ENCODE measurements around the gene TRAF4. TPM values are rescaled to one million over a fixed set of nuclear protein-coding genes. Genes with fewer than 3 reads are reported as not detected.
"Not testable (repeated sequence)": the region's sequence is repeated elsewhere in the genome, so short reads cannot be mapped to it uniquely, and the experiment has no call there.

TRAF4 gene
- total RNA-seq, 2 experiments from 2014 or later: 55.3 to 57.2 TPM

- H3K27ac Mint-ChIP-seq: peak overlapping the region; percentile 64
- H3K4me1 Mint-ChIP-seq: peaks cover 43% of the 10 kb centered on the region
- peak overlapping the region; percentile 44 for H3K4me3 Mint-ChIP-seq
- peaks cover 25% of the 10 kb centered on the region for H3K27me3 Mint-ChIP-seq
- ChIA-PET CTCF (interaction anchor here (1.5 to 1.7 kb wide), 2 partner anchors 46 to 119 kb away, joined by 3 to 8 read pairs; no protein-coding TSS in a partner anchor), POLR2A (interaction anchor here (1.0 to 15.7 kb wide), 7 partner anchors 10 to 264 kb away, joined by 3 to 426 read pairs (median 31); partner anchors contain the start of genes BLTP2, NEK8, PHF12 and SDF2)
- no peak for DNase-seq
- H3K36me3 Mint-ChIP-seq (ENCODE audit: low read depth): peaks cover 37% of the 10 kb centered on the region
- H3K9me3 Mint-ChIP-seq: no peaks in the 10 kb centered on the region
Observed at GRCh38 chr17:28718333-28719020, 25.3 kb upstream of the TRAF4 start.

GRCh38 chr17:28719021-28719433 is 24.8 kb upstream of the TRAF4 start:
- Mint-ChIP-seq H3K9me3 (no peaks in the 10 kb centered on the region), H3K4me3 (peak overlapping the region; percentile 97), H3K27ac (peak overlapping the region; percentile 97), H3K4me1 (peaks cover 49% of the 10 kb centered on the region), H3K27me3 (peaks cover 25% of the 10 kb centered on the region), H3K36me3 (ENCODE audit: low read depth) (peaks cover 43% of the 10 kb centered on the region)
- CTCF ChIA-PET: interaction anchor here (0.6 to 2.4 kb wide), 21 partner anchors 7 to 398 kb away, joined by 3 to 20 read pairs (median 5); partner anchors contain the start of genes ALDOC, BLTP2, IFT20 and NEK8
- POLR2A ChIA-PET: interaction anchor here (0.6 to 15.7 kb wide), 20 partner anchors 8 to 264 kb away, joined by 3 to 426 read pairs (median 6); partner anchors contain the start of genes BLTP2, FAM222B, FLOT2 and NEK8
- DNase-seq: no peak

- H3K4me3 Mint-ChIP-seq: peak overlapping the region; percentile 97
- no peaks in the 10 kb centered on the region for H3K9me3 Mint-ChIP-seq
- ChIA-PET CTCF (interaction anchor here (0.6 to 2.4 kb wide), 17 partner anchors 8 to 914 kb away, joined by 3 to 20 read pairs (median 6); partner anchors contain the start of genes ALDOC, BLTP2, NEK8 and PHF12), POLR2A (interaction anchor here (0.8 to 15.7 kb wide), 23 partner anchors 8 to 897 kb away, joined by 3 to 426 read pairs (median 4); partner anchors contain the start of genes BLTP2, FAM222B, FLOT2 and NEK8)
- H3K27ac Mint-ChIP-seq: peak overlapping the region; percentile 97
- H3K36me3 Mint-ChIP-seq (ENCODE audit: low read depth): peaks cover 57% of the 10 kb centered on the region
- peak; percentile 51 for DNase-seq
- H3K27me3 Mint-ChIP-seq: peaks cover 17% of the 10 kb centered on the region
- peaks cover 63% of the 10 kb centered on the region for H3K4me1 Mint-ChIP-seq
Observed at GRCh38 chr17:28720247-28720996, 23.4 kb upstream of the TRAF4 start.

GRCh38 chr17:28720997-28721329 is 22.8 kb upstream of the TRAF4 start:
- Mint-ChIP-seq H3K36me3 (ENCODE audit: low read depth) (peaks cover 59% of the 10 kb centered on the region), H3K27ac (peak overlapping the region; percentile 97), H3K4me1 (peaks cover 66% of the 10 kb centered on the region), H3K4me3 (peak overlapping the region; percentile 97), H3K27me3 (peaks cover 12% of the 10 kb centered on the region)
- CTCF ChIA-PET: interaction anchor here (1.5 to 2.4 kb wide), 5 partner anchors 7 to 231 kb away, joined by 3 to 20 read pairs (median 16); partner anchors contain the start of genes NEK8, PHF12 and PROCA1
- DNase-seq, H3K9me3 Mint-ChIP-seq: not testable (repeated sequence)
- POLR2A ChIA-PET: interaction anchor here (0.9 to 15.7 kb wide), 13 partner anchors 8 to 230 kb away, joined by 3 to 426 read pairs (median 14); partner anchors contain the start of genes BLTP2, FAM222B, FLOT2 and NEK8

- DNase-seq: no peak
- H3K4me1 Mint-ChIP-seq: peaks cover 74% of the 10 kb centered on the region
- H3K9me3 Mint-ChIP-seq: no peaks in the 10 kb centered on the region
- peak overlapping the region; percentile 97 for H3K27ac Mint-ChIP-seq
- peaks cover 59% of the 10 kb centered on the region for H3K36me3 Mint-ChIP-seq (ENCODE audit: low read depth)
- ChIA-PET CTCF (interaction anchor here (0.7 to 7.2 kb wide), 7 partner anchors 11 to 772 kb away, joined by 3 to 458 read pairs (median 4); partner anchors contain the start of genes PROCA1 and TRAF4), POLR2A (interaction anchor here (3.9 to 15.7 kb wide), 3 partner anchors 12 to 228 kb away, joined by 61 to 426 read pairs (median 86); partner anchors contain the start of genes PHF12, PROCA1 and TRAF4)
- H3K4me3 Mint-ChIP-seq: peak overlapping the region; percentile 97
- peaks cover 8% of the 10 kb centered on the region for H3K27me3 Mint-ChIP-seq
Observed at GRCh38 chr17:28722417-28723158, 21.2 kb upstream of the TRAF4 start.

- ChIA-PET POLR2A (interaction anchor here (4.5 to 15.7 kb wide), 3 partner anchors 23 to 227 kb away, joined by 32 to 426 read pairs (median 61); partner anchors contain the start of genes BLTP2, PHF12 and TRAF4), CTCF (interaction anchor here (0.7 to 7.2 kb wide), 2 partner anchors 23 to 80 kb away, joined by 4 to 458 read pairs; partner anchors contain the start of gene TRAF4)
- Mint-ChIP-seq H3K27ac (peak overlapping the region; percentile 37), H3K4me3 (peak overlapping the region; percentile 33), H3K9me3 (no peaks in the 10 kb centered on the region), H3K36me3 (ENCODE audit: low read depth) (peaks cover 59% of the 10 kb centered on the region), H3K4me1 (peaks cover 75% of the 10 kb centered on the region), H3K27me3 (peaks cover 3% of the 10 kb centered on the region)
- no peak for DNase-seq
Observed at GRCh38 chr17:28723159-28723835, 20.5 kb upstream of the TRAF4 start.

GRCh38 chr17:28723836-28724499 is 19.8 kb upstream of the TRAF4 start:
- ChIA-PET CTCF (interaction anchor here (7.2 kb wide), 1 partner anchor 23 kb away, joined by 458 read pairs; the partner anchor contains the start of gene TRAF4), POLR2A (interaction anchor here (1.7 to 15.7 kb wide), 4 partner anchors 13 to 174 kb away, joined by 8 to 426 read pairs (median 36); partner anchors contain the start of genes BLTP2, FLOT2, PROCA1 and TRAF4)
- peaks cover 59% of the 10 kb centered on the region for H3K36me3 Mint-ChIP-seq (ENCODE audit: low read depth)

GRCh38 chr17:28724500-28725165 is 19.2 kb upstream of the TRAF4 start:
- Mint-ChIP-seq H3K9me3 (no peaks in the 10 kb centered on the region), H3K4me3 (peak overlapping the region; percentile 90), H3K36me3 (ENCODE audit: low read depth) (peaks cover 59% of the 10 kb centered on the region), H3K27ac (peak overlapping the region; percentile 91), H3K27me3 (no peaks in the 10 kb centered on the region), H3K4me1 (peaks cover 72% of the 10 kb centered on the region)
- DNase-seq: no peak
- ChIA-PET POLR2A (interaction anchor here (1.2 to 15.7 kb wide), 8 partner anchors 14 to 227 kb away, joined by 3 to 426 read pairs (median 28); partner anchors contain the start of genes BLTP2, FLOT2, PHF12 and PROCA1), CTCF (interaction anchor here (0.9 to 7.2 kb wide), 3 partner anchors 13 to 81 kb away, joined by 3 to 458 read pairs (median 4); partner anchors contain the start of genes PROCA1 and TRAF4)

More at GRCh38 chr17:28723836-28724499, 19.8 kb upstream of the TRAF4 start:
- not testable (repeated sequence) for H3K9me3 Mint-ChIP-seq, H3K27me3 Mint-ChIP-seq, DNase-seq
- Mint-ChIP-seq H3K4me3 (peak overlapping the region; percentile 90), H3K4me1 (peaks cover 72% of the 10 kb centered on the region), H3K27ac (peak overlapping the region; percentile 91)

- Mint-ChIP-seq H3K27ac (peak overlapping the region; percentile 91), H3K9me3 (no peaks in the 10 kb centered on the region), H3K27me3 (no peaks in the 10 kb centered on the region), H3K4me3 (peak overlapping the region; percentile 90), H3K4me1 (peaks cover 73% of the 10 kb centered on the region), H3K36me3 (ENCODE audit: low read depth) (peaks cover 57% of the 10 kb centered on the region)
- POLR2A ChIA-PET: interaction anchor here (1.2 to 15.7 kb wide), 9 partner anchors 15 to 226 kb away, joined by 3 to 426 read pairs (median 24); partner anchors contain the start of genes BLTP2, FLOT2, PHF12 and PROCA1
- no peak for DNase-seq
- CTCF ChIA-PET: interaction anchor here (0.6 to 7.2 kb wide), 6 partner anchors 9 to 131 kb away, joined by 3 to 458 read pairs (median 10); partner anchors contain the start of genes PROCA1 and TRAF4
Observed at GRCh38 chr17:28725166-28725659, 18.6 kb upstream of the TRAF4 start.

- ChIA-PET CTCF (interaction anchor here (0.6 to 7.2 kb wide), 31 partner anchors 9 to 392 kb away, joined by 3 to 458 read pairs (median 7); partner anchors contain the start of genes BLTP2, DHRS13, FAM222B and FLOT2), POLR2A (interaction anchor here (1.0 to 15.7 kb wide), 17 partner anchors 10 to 226 kb away, joined by 3 to 426 read pairs (median 15); partner anchors contain the start of genes BLTP2, DHRS13, FLOT2 and PHF12)
- Mint-ChIP-seq H3K36me3 (ENCODE audit: low read depth) (peaks cover 52% of the 10 kb centered on the region), H3K4me1 (peaks cover 69% of the 10 kb centered on the region), H3K4me3 (peak overlapping the region; percentile 95), H3K27me3 (no peaks in the 10 kb centered on the region), H3K27ac (peak overlapping the region; percentile 91), H3K9me3 (no peaks in the 10 kb centered on the region)
- no peak for DNase-seq
Observed at GRCh38 chr17:28725660-28726225, 18.1 kb upstream of the TRAF4 start.
